Measurements from ENCODE around the gene WDR1. TPM values are rescaled to one million over a fixed set of nuclear protein-coding genes. Genes with fewer than 3 reads are reported as not detected.

The WDR1 gene
- total RNA-seq, 1 experiment from 2014 or later, result 367 TPM

GRCh38 chr4:10143171-10143570 is 26.6 kb upstream of the WDR1 start:
- H3K4me1 Mint-ChIP-seq, result peaks cover 3 to 6% of the 10 kb centered on the region in 2 experiments
- no CpG with 5 or more reads among the region's 6 CpGs for WGBS (ENCODE audit: extremely low coverage, insufficient read length, low lambda C conversion rate)
- Histone ChIP-seq H3K79me2 (ENCODE audit: insufficient read depth, low read length) (no peaks in the 10 kb centered on the region), H3K9me3 (ENCODE audit: control insufficient read depth, low read depth, low read length) (no peaks in the 10 kb centered on the region), H3K4me1 (ENCODE audit: insufficient read depth, low read length) (no peaks in the 10 kb centered on the region), H2BK12ac (ENCODE audit: insufficient read length, low read depth, low read length) (no peak overlapping the region), H4K20me1 (ENCODE audit: control insufficient read depth, insufficient read depth, insufficient read length) (no peaks in the 10 kb centered on the region), H2BK120ac (ENCODE audit: low read depth, low read length, poor library complexity, severe bottlenecking) (no peak overlapping the region), H3K23ac (ENCODE audit: insufficient read length, low read depth, low read length) (no peak overlapping the region), H4K91ac (ENCODE audit: insufficient read length, low read depth, low read length) (no peak overlapping the region), H3K27ac (ENCODE audit: insufficient read length, low read depth, low read length) (no peak overlapping the region), H3K4ac (ENCODE audit: low read depth, low read length) (no peak overlapping the region), H2AK5ac (ENCODE audit: insufficient read length, low read length) (no peak overlapping the region), H3K9ac (ENCODE audit: extremely low read depth, insufficient read length, low read length) (no peak overlapping the region), H3K18ac (ENCODE audit: insufficient read length, low read depth, low read length) (no peak overlapping the region), H3K14ac (ENCODE audit: insufficient read depth, low read length) (no peak overlapping the region), H3K56ac (ENCODE audit: insufficient read length, low read depth, low read length) (no peak overlapping the region), H2BK5ac (ENCODE audit: insufficient read length, low read length) (no peak overlapping the region), H2AFZ (ENCODE audit: low read length) (no peak overlapping the region), H3K27me3 (ENCODE audit: insufficient read depth, low read length) (no peaks in the 10 kb centered on the region; the same call in 1 of the 2 replicates), H2BK15ac (ENCODE audit: low read depth, low read length) (no peak overlapping the region), H4K5ac (ENCODE audit: insufficient read length, low read depth, low read length) (no peak overlapping the region), H3K4me2 (ENCODE audit: insufficient read depth, insufficient read length, low read length) (no peak overlapping the region), H3K23me2 (ENCODE audit: insufficient read length, low read depth, low read length, poor library complexity, severe bottlenecking) (no peaks in the 10 kb centered on the region), H2BK20ac (ENCODE audit: low read depth, low read length, poor library complexity, severe bottlenecking) (no peak overlapping the region), H3K79me1 (ENCODE audit: insufficient read depth, low read depth, low read length, poor library complexity, severe bottlenecking) (no peaks in the 10 kb centered on the region), H3T11ph (ENCODE audit: low read length) (no peak overlapping the region), H4K8ac (replicated peaks; ENCODE audit: insufficient read length, low read depth, low read length) (no peak overlapping the region)
- peaks cover 34% of the 10 kb centered on the region for H3K27me3 Mint-ChIP-seq (ENCODE audit: low read depth)
- TF ChIP-seq CTCF (conservative IDR thresholded peaks at IDR 0.05), result no peak
- no peak overlapping the region for H3K4me3 Mint-ChIP-seq
- H3K9me3 Mint-ChIP-seq, result no peaks in the 10 kb centered on the region; a peak in 1 of 5 replicates
- H3K36me3 Mint-ChIP-seq (ENCODE audit: insufficient read depth in 1 of 3, low read depth in 3 of 3), result no peaks in the 10 kb centered on the region
- H3K27ac Mint-ChIP-seq, result no peak overlapping the region
- DNase-seq, result no peak

Data from H9 (cell line).